HCT116 (cell line): ENCODE data around the gene LRRC7. TPM values are rescaled to one million over a fixed set of nuclear protein-coding genes. Genes with fewer than 3 reads are reported as not detected.

Experiments used
- ATAC-seq: fragments of 200-7000 bp; cut with Tn5 transposase; 2 replicates; pipeline ENCODE4 v1.9.1; 2020; ENCODE audit warnings: mild to moderate bottlenecking, moderate library complexity
- BruUV-seq: library from RNA; stranded (reverse); fragments of 400-500 nt; replicated peaks from 2 replicates; lab custom pipeline; 2021; lab: Mats Ljungman, UMichigan
- CTCF ChIA-PET: fragments of 300-600 bp; sonication (Branson Sonifier 250); formaldehyde crosslinking; loops from one replicate; lab custom pipeline; 2021; ENCODE audit warnings: antibody characterized with exemption; lab: Charles Lee
- POLR2A ChIA-PET: fragments of 300-600, 350-600 bp; sonication (Branson Sonifier 250); formaldehyde crosslinking; loops from one replicate; lab custom pipeline; 2021; ENCODE audit warnings: antibody characterized with exemption; lab: Charles Lee
- RAD21 ChIA-PET, 2 experiments: fragments of 300-600 bp; sonication (Branson Sonifier 250); formaldehyde crosslinking; loops; one replicate each; lab custom pipeline; 2023; ENCODE audit warnings: low total read pairs in 2 of 2; ENCODE audit not compliant: uncharacterized antibody in 2 of 2, unreplicated experiment in 2 of 2, low non-redundant PET in 1 of 2; lab: Charles Lee
- DNase-seq: peaks from one replicate; pipeline ENCODE4 v3.0.0-alpha.2; 2010; ENCODE audit warnings: low read depth, low spot score
- H2AFZ ChIP-seq: fragments of 200-600 bp; shearing (Covaris generic), sonication (generic); 2 replicates; pipeline ENCODE4 v1.6.1; 2017; ENCODE audit warnings: low read depth, mixed run types, mixed read lengths, antibody characterized with exemption, low read length; ENCODE audit not compliant: poor library complexity, severe bottlenecking
- H3K27ac ChIP-seq: 2 replicates; pipeline ENCODE4 v1.5.1; 2012; ENCODE audit warnings: low read depth, low read length
- H3K27me3 ChIP-seq: fragments of 200-600 bp; sonication (generic); 2 replicates; pipeline ENCODE4 v1.6.1; 2016; ENCODE audit warnings: mixed run types, low read length, mixed read lengths; ENCODE audit not compliant: insufficient read depth
- H3K36me3 ChIP-seq, 2 experiments: fragments of 200-500 bp in 1 of 2; fragments of 200-600 bp in 1 of 2; sonication (Bioruptor generic) in 1 of 2; sonication (generic) in 1 of 2; 2 replicates each; pipeline versions ENCODE4 v1.5.1 to v1.6.1; 2014 to 2016; ENCODE audit warnings: low read length in 2 of 2, inconsistent platforms in 1 of 2, mixed read lengths in 1 of 2, mixed run types in 1 of 2; ENCODE audit not compliant: insufficient read depth in 2 of 2, control insufficient read depth in 1 of 2
- H3K4me1 ChIP-seq, 2 experiments: fragments of 200-600 bp in 1 of 2; sonication (generic) in 1 of 2; 2 replicates each; pipeline versions ENCODE4 v1.5.1 to v1.6.1; 2012 to 2017; ENCODE audit warnings: low read length in 2 of 2, inconsistent platforms in 1 of 2, mild to moderate bottlenecking in 1 of 2, mixed read lengths in 1 of 2, mixed run types in 1 of 2, moderate library complexity in 1 of 2; ENCODE audit not compliant: insufficient read depth in 2 of 2, control insufficient read depth in 1 of 2
- H3K4me2 ChIP-seq: fragments of 200-600 bp; sonication (generic); 2 replicates; pipeline ENCODE4 v1.6.1; 2017; ENCODE audit warnings: mixed run types, low read length, mixed read lengths
- H3K4me3 ChIP-seq, 2 experiments: fragments of 200-600 bp in 1 of 2; sonication (generic) in 1 of 2; replicated peaks in 1 of 2; 2 replicates each; pipeline ENCODE4 v1.5.1; 2011 to 2016; ENCODE audit warnings: low read length in 2 of 2, control low read depth in 1 of 2, low read depth in 1 of 2, mild to moderate bottlenecking in 1 of 2, mixed read lengths in 1 of 2, mixed run types in 1 of 2
- H3K79me2 ChIP-seq: fragments of 200-600 bp; sonication (generic); 2 replicates; pipeline ENCODE4 v1.6.1; 2017; ENCODE audit warnings: mild to moderate bottlenecking, mixed run types, low read length, moderate library complexity, mixed read lengths; ENCODE audit not compliant: insufficient read depth
- H3K9ac ChIP-seq: fragments of 200-600 bp; sonication (generic); 2 replicates; pipeline ENCODE4 v1.6.1; 2016; ENCODE audit warnings: low read length, mixed read lengths
- H3K9me2 ChIP-seq: fragments of 200-600 bp; sonication (generic), shearing (Covaris generic); 2 replicates; pipeline ENCODE4 v1.6.1; 2017; ENCODE audit warnings: mixed run types, mild to moderate bottlenecking, moderate library complexity; ENCODE audit not compliant: insufficient read depth
- H3K9me3 ChIP-seq, 2 experiments: fragments of 200-500 bp in 1 of 2; fragments of 200-600 bp in 1 of 2; sonication (Bioruptor generic) in 1 of 2; sonication (generic) in 1 of 2; 2 replicates each; pipeline ENCODE4 v1.6.1; 2014 to 2017; ENCODE audit warnings: low read length in 2 of 2, mixed read lengths in 2 of 2, inconsistent platforms in 1 of 2, low read depth in 1 of 2, mild to moderate bottlenecking in 1 of 2, mixed run types in 1 of 2, moderate library complexity in 1 of 2; ENCODE audit not compliant: control insufficient read depth in 1 of 2, insufficient read depth in 1 of 2
- H4K20me1 ChIP-seq: fragments of 200-600 bp; sonication (generic), shearing (Covaris generic); 2 replicates; pipeline ENCODE4 v1.6.1; 2017; ENCODE audit warnings: mixed run types, mild to moderate bottlenecking, moderate library complexity; ENCODE audit not compliant: insufficient read depth
- ATF3 ChIP-seq: IDR thresholded peaks from 2 replicates; pipeline ENCODE4 v1.6.1; 2012
- CBX3 ChIP-seq: IDR thresholded peaks from 2 replicates; pipeline ENCODE4 v1.6.1; 2012; ENCODE audit warnings: low read depth
- FOSL1 ChIP-seq: IDR thresholded peaks from 2 replicates; pipeline ENCODE4 v1.6.1; 2012; ENCODE audit warnings: low read depth
- JUND ChIP-seq: IDR thresholded peaks from 2 replicates; pipeline ENCODE4 v1.6.1; 2012
- POLR2A ChIP-seq: IDR thresholded peaks from 2 replicates; pipeline ENCODE4 v1.7.0; 2011; ENCODE audit warnings: borderline replicate concordance; ENCODE audit not compliant: insufficient read depth, insufficient read length; ENCODE audit errors: extremely low read depth
- POLR2AphosphoS5 ChIP-seq: IDR thresholded peaks from 2 replicates; pipeline ENCODE4 v1.6.1; 2011; ENCODE audit warnings: mild to moderate bottlenecking, low read depth, low read length, moderate library complexity
- SP1 ChIP-seq: IDR thresholded peaks from 2 replicates; pipeline ENCODE4 v1.6.1; 2012; ENCODE audit warnings: low read depth
- SRF ChIP-seq: IDR thresholded peaks from 2 replicates; pipeline ENCODE4 v1.6.1; 2012; ENCODE audit warnings: low read depth
- ZBTB33 ChIP-seq: IDR thresholded peaks from 2 replicates; pipeline ENCODE4 v1.6.1; 2011; ENCODE audit warnings: mild to moderate bottlenecking, low read length, moderate library complexity; ENCODE audit not compliant: insufficient replicate concordance; ENCODE audit errors: extremely low read depth
- ZFX ChIP-seq: fragments of 450-650 bp; IDR thresholded peaks from 2 replicates; pipeline ENCODE4 v1.6.1; 2017
- ZNF274 ChIP-seq: fragments of 200-500 bp; sonication (Bioruptor generic); IDR thresholded peaks from 2 replicates; pipeline ENCODE4 v1.6.1; 2014; ENCODE audit warnings: mild to moderate bottlenecking, low read depth, low read length, inconsistent platforms
- intact Hi-C: fragments of 100-400 bp; cut with micrococcal nuclease; formaldehyde crosslinking; loops from 2 replicates; pipeline ENCODE4 v1.10.0; 2022
- total RNA-seq: library from RNA; stranded (reverse); gene quantifications from one replicate; pipeline ENCODE4 v1.2.1, GENCODE V29; 2021; ENCODE audit not compliant: unreplicated experiment

The LRRC7 gene
- total RNA-seq, 1 experiment from 2014 or later: not detected

GRCh38 chr1:69766431-69767180, 198.9 kb downstream of the LRRC7 start:
- intact Hi-C loops: no loop called here
- TF ChIP-seq POLR2A: no peak
- no peak for TF ChIP-seq ATF3
- no peak for TF ChIP-seq FOSL1
- TF ChIP-seq JUND: no peak
- no peak for TF ChIP-seq ZFX
- no peak for TF ChIP-seq POLR2AphosphoS5
- TF ChIP-seq ZNF274: no peak
- TF ChIP-seq SRF: no peak
- TF ChIP-seq SP1: no peak
- no peak for TF ChIP-seq ZBTB33
- TF ChIP-seq CBX3: no peak
- Histone ChIP-seq H3K9ac (no peak overlapping the region), H3K9me3 (no peaks in the 10 kb centered on the region), H3K4me3 (no peak overlapping the region), H3K4me1 (no peaks in the 10 kb centered on the region), H3K9me2 (no peaks in the 10 kb centered on the region), H3K27ac (no peak overlapping the region), H3K27me3 (peaks cover 23% of the 10 kb centered on the region), H4K20me1 (no peaks in the 10 kb centered on the region), H3K4me2 (no peak overlapping the region), H3K79me2 (no peaks in the 10 kb centered on the region), H2AFZ (no peak overlapping the region), H3K36me3 (no peaks in the 10 kb centered on the region)
- ChIA-PET CTCF (no interaction called here), RAD21 (no interaction called here), POLR2A (no interaction called here)
- no TSS peak for BruUV-seq
- ATAC-seq (no peak), DNase-seq (no peak)
